Transverse colon (tissue), 4 donors: Measurements from ENCODE around the gene C1orf115.

Experiments used
- EP300 ChIP-seq: sonication (generic); formaldehyde crosslinking; IDR thresholded peaks from one replicate; pipeline ENCODE4 v1.6.1; 2017; ENCODE audit warnings: antibody characterized with exemption, low read depth
- POLR2A ChIP-seq: fragments of 450-650 bp; IDR thresholded peaks from one replicate; pipeline ENCODE4 v1.6.1; 2016; ENCODE audit warnings: antibody characterized with exemption, mild to moderate bottlenecking, moderate library complexity
- POLR2AphosphoS5 ChIP-seq, 3 donors: sonication (generic); formaldehyde crosslinking; IDR thresholded peaks; one replicate each; pipeline ENCODE4 v1.6.1; 2016; ENCODE audit warnings: antibody characterized with exemption in 3 of 3
- TF ChIP-seq, protein P1 (sequence below), 5 experiments: fragments of 200-600 bp in 3 of 5; fragments of 450-650 bp in 2 of 5; sonication (generic) in 3 of 5; IDR thresholded peaks; 1 replicate in 2 of 5; 2 replicates in 3 of 5; pipeline ENCODE4 v1.5.1; 2016 to 2017; ENCODE audit warnings: antibody characterized with exemption in 5 of 5, inconsistent platforms in 3 of 5, mild to moderate bottlenecking in 2 of 5, moderate library complexity in 1 of 5

DNA sequence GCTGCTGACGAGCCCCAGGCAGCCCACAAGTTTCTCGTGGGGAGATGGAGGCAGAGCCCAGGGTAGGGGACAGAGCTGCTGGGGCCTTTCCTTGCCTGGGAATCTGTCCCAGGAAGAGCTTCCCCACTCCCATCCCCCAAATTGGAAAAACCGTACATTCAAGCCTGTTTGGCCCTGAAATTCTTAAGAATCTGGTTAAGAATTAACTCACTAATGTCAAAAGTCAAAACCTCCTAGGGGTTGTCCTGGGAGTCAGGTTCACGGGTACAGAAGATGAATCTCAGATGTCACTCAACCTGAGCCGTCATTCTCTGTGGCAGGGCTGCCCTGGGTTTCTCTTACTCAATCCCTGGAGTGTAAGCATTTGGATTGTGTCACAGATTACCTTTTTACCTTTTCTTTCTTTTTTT is 8.4 kb downstream of the C1orf115 start:
- TF ChIP-seq, protein P1, sequence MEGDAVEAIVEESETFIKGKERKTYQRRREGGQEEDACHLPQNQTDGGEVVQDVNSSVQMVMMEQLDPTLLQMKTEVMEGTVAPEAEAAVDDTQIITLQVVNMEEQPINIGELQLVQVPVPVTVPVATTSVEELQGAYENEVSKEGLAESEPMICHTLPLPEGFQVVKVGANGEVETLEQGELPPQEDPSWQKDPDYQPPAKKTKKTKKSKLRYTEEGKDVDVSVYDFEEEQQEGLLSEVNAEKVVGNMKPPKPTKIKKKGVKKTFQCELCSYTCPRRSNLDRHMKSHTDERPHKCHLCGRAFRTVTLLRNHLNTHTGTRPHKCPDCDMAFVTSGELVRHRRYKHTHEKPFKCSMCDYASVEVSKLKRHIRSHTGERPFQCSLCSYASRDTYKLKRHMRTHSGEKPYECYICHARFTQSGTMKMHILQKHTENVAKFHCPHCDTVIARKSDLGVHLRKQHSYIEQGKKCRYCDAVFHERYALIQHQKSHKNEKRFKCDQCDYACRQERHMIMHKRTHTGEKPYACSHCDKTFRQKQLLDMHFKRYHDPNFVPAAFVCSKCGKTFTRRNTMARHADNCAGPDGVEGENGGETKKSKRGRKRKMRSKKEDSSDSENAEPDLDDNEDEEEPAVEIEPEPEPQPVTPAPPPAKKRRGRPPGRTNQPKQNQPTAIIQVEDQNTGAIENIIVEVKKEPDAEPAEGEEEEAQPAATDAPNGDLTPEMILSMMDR (IDR thresholded peaks at IDR 0.05) = no peak
- no peak for TF ChIP-seq EP300
- no peak for TF ChIP-seq POLR2A
- TF ChIP-seq POLR2AphosphoS5 (IDR thresholded peaks at IDR 0.05) = no peak
